GM21737 (cell line): ENCODE data around the gene GRPEL1.
A peak's percentile ranks its signal among the peaks of the same experiment; 100 is the strongest.

Experiments used
- ATAC-seq: cut with Tn5 transposase; IDR thresholded peaks from one replicate; pipeline ENCODE4 v1.9.1; 2021; ENCODE audit warnings: mild to moderate bottlenecking, moderate library complexity; ENCODE audit not compliant: unreplicated experiment

Gene GRPEL1

DNA sequence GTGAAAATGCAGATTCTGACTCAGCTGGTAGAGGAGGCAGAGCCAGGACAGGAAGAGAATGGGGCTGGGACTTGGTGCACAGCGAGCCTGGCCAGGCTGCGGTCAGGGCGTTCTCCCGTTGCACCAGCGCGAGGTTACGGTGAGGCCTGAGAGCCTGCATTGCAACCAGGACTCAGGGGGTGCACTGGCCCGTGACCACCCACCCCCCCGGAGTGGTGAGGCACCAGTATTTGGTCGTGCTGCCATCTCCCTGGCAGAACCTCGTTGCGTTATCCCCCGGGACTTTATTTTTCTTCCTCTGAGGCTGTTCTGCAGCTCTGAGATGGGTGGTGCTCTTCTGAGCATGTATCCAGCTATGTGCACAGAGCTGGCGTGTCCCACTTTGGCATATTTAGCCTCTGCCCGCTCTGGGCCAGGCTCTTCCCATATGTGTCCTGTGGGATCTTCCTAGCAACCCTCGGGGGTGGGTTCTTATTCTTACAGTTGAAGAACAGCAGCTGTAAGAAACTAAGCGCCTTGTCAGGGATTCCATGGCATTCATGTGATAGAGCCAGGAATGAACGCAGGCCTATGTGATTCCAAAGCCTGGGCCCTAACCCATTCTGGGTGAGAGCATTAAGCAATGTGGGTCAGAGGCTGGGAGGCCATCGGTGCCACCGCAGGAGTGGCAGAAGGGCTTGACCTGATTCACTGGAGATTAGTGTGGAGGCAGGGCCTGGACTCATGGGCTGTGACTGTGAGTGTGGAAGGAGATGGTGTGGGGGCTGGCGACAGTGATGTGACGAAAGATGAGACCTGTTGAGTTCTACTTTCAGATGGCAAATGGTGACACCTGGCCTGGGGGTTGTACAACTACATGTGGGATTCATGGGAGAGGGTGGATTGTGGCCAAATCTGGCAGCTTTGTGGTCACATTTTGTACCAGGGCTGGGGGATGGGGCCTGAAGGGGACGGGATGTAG, 21.6 kb downstream of the GRPEL1 start:
- peak; percentile 25 for ATAC-seq

DNA sequence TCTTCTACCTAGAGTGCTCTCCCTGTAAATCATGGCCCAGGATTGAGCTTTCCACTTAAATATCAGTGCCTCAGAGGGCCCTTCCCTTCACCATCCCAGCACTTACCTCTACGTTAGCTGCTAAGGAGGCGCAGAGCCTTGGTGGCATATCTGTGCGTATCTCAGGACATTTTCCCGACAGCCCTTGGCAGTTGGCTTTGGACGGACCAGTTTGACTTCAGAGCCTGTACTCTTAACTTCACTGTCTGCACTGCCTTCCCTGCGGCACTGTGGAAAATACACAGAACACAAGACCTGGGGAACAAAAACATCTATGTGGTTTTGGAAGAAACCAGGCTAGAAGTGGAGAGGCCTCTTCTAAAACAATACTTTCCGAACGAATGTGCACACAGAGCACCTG, 22.3 kb downstream of the GRPEL1 start:
- no peak for ATAC-seq

DNA sequence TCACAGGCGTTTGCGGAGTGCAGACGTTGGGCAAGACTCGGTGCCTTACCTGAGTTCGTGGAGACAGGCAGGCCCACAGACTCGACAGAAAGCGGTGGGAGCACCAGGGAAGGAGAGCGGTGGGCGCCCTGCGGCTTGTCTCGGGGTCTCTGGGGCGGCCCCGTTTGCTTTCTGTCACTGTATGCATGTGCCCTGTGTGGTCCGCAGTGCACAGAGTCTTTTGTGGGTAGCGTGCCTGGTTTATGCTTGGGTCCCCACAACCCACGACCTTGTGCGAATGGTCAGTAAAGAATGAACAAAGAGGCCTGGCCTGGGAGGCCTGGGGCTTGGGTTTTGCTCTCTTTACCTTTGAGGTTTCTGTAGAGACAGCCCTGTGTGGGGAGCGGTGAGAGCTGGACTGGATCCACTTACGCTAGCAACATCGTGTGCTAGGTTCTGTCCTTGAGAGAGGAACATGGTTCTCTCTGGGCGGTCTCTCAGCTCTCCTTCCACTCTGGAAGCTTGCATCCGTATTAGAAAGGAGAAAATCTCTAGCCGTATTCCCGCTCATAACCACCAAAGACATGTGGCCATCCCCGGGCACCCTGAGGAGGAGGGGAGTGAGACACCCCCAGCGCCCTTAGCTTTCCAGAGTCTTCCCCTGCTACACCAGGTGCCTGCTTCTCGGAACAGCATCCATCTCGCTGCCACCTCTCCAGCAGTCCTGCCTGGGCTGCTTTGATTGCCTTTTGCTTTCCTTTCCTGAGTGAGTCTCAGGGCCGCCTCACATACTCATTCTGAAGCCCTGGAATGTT, 23.5 kb downstream of the GRPEL1 start:
- ATAC-seq: no peak

DNA sequence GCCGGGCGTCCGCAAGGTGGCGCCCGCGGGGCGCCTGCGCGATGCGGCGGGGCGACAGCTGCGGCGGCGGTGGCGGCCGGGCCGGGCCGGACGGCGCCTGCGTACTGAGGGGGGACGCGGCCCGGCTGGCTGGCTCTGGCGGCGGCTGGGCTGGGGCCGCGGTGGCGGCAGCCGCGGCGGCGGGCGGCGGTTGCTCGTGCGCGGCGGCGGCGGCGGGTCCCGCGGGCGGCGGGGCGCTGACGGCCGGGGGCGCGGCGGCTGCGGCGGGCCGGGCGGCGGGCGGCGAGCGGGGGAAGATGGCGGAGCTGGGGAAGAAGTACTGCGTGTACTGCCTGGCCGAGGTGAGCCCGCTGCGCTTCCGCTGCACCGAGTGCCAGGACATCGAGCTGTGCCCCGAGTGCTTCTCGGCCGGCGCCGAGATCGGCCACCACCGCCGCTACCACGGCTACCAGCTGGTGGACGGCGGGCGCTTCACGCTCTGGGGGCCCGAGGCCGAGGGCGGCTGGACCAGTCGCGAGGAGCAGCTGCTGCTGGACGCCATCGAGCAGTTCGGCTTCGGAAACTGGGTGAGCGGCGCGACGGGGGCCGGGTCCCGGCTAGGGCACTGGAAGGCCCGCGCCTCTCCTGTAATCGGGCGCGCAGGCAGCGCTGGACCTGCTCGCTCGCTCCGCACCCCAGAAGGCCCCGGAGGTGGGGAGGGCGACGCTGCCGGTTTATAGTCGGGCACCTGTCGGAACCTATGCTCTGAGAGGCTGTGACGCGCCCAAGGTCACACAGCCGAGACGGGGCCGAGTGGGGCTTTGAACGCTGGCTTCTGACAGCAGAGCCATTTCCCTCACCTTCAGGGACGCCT, 24.4 kb downstream of the GRPEL1 start, which contains the start of gene TADA2B:
Gene TADA2B, plus strand, starts transcription at position 89 of the 853 bp plus-strand sequence. Its CDS starts 208 bp downstream, at position 297.
- peak; percentile 8 for ATAC-seq

DNA sequence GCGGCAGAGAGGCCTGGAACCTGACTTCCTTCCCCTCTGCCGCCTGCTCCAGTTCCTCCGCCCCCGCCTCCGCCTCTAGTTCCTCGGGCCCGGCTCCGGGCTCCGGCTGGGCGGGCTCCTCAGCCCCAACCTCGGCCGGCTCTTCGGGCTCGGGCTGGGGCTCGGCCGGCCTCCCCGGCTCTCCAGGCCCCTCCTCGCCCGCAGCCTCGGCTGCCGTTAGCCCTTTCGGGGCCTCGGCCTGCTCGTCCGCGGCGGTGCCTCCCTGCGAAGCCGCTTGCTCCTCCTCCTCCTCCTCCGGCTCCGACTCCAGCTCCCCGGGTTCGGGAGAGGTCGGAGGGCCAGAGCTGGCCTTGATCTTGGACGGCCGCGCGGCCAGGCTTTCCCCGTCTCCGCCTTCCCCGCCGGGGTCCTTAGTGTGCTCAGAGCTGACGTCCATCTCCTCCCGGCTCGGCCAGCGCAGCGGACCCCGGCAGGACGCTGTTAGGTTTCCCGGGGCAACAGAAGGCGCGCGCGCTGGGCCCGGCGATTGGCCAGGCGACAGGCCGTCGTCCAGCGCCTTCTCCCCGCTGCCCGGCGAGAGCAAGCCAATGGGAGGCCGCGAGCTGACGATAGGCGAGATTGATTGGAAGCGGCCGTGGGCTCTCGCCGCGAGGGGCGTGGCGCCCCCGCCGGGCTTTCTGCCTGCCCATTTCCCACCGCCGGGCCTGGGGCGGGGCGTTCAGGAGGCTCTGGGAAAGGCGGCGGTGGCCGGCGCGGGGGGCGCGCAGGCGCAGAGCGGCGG, 25.2 kb downstream of the GRPEL1 start:
- ATAC-seq: peak; percentile 79

DNA sequence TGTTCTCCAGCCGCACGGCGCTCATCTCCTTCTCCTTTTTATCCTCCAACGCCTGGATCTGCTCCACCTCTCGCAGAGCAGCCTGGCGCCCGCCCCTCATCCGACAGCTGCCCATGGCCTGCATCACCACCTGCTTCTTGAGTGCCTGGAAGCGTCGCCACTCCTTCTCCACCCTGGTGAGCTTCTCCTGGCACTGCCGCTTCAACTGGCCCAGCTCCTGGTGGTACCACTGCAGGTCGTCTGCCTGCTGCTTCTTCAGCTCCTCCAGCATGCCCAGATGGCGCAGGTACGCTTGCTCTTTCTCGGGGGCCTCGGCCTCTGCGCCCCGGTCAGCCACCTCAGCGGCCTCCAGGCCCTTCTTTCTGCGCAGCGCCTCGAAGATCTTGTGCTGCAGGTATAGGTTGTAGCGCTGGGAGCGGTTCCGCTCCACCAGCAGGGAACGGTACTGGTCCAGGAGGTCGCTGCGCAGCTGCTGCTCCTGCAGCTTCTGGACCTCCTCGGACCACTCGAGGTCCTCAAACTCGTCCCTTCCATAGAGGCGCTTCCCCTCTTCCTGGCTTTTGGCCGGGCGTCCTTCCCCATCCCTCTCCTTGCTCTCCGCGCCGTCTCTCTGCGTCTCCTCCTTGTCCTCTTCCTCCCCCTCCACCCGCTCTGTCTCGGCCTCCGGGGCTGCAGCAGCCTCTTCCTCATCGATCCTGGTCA, 25.9 kb downstream of the GRPEL1 start:
- no peak for ATAC-seq

DNA sequence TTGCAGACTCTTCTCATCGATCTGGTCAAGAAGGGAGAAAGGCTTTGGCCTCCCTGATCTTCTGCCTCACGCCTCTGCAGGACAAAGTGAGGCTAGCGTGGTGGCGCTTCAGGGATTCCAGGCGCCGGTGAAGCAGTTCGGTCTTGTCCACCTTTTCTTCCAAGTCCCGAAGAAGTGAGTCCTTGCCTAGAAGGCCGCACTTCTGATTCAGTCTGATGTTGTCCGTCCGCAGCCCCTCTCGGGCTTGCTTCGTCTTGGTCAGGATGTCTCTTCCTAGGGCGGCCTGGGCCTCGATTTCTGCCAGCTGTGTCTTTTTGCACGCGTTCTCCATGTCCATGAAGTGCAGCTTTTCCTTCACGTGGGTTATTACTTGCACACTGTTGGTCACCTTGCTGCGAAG, 26.6 kb downstream of the GRPEL1 start:
- no peak for ATAC-seq

DNA sequence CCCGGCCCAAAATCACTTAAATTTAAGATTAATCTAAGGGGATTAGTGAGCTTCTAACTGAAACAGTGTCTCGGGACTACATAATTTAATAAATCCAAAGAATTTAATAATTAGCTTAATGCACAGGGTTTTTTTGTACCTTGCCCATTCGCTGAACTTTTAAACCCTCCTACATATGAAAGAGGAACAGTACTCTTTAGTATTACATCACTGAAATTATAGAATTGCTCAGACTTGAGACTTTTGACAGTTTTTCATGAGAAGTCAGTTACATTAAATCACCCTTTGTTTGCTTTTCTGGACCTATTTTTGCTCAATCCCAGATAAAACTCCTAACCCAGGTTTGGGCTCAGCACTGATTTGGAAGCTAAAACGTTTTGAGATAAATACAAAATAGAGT, 27.1 kb downstream of the GRPEL1 start:
- ATAC-seq: no peak

DNA sequence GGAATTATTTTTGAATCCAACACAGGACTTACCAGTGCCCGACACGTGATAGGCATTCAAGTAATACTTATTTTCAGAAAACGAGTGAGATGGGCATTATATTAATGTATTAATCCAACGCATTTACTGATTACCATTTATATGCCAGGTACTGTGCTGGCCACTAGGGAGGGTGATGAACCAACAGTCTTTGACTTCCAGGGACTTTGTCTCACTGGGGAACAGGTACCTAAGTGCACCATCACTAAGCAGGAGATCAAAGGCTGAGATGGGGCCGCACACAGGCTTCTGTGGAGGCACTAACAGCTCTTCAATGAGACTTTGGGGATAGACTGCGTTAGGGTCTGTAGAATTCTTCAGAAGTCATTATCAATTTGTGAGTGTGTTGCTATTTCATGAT, 30.4 kb downstream of the GRPEL1 start:
- ATAC-seq: no peak

DNA sequence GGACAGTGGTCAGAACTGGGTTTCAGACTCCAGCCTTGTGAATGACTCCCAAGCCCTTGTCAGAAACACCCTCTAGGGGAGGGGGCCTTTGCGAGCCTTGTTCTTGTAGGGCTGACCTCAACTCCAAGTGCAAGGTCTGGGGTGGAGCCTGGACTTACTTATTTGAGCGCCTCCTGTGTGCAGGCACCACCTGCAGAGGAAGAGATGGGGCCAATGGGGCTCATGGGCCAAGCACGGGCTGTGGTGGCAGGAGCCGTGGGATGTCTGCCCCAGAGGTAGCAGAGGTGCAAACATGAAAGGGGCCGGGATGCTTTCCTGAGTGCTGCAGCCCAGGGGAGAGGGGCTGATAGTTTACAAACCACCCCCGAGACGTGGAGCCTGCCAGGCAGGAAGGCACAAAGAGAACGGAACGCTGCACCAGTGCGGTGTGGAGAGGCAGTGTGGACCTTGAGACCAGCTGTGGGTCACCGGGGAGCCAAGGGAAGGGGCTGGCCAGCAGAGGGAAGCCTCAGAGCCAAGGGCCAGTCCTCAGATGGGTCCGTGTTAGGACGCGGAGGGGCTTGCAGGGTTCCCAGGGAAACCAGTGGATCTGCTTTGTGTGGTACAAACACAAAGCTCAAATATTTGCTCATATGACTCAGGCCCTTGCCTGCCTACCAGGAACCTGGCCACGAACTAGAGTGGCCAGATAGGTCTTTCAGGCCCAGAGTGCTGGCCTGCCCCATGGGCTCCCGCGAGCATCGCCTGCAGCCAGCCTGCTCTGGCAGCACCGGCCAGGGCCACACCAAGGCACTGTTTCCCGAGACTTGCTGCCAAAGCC, 33.4 kb downstream of the GRPEL1 start:
- ATAC-seq: no peak

DNA sequence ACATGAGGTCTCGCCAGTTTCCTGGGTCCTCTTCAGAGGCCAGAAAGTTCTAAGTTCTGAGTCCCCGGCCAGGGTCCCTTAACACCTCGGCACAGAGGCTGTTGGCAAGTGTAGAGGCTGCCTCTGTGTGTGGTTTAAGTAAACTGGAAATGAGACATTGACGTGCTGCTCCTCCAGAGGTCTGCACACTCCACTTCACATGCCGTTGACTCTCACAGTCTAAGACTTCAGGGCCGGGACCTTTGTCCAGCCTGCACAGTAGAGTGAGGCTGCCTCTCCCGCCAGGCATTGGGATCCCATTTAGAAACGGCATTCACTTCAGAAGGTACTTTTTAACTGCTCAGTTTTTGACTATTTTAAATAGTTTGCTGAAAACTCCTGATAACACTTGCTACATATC, 35.3 kb downstream of the GRPEL1 start:
- ATAC-seq: no peak

DNA sequence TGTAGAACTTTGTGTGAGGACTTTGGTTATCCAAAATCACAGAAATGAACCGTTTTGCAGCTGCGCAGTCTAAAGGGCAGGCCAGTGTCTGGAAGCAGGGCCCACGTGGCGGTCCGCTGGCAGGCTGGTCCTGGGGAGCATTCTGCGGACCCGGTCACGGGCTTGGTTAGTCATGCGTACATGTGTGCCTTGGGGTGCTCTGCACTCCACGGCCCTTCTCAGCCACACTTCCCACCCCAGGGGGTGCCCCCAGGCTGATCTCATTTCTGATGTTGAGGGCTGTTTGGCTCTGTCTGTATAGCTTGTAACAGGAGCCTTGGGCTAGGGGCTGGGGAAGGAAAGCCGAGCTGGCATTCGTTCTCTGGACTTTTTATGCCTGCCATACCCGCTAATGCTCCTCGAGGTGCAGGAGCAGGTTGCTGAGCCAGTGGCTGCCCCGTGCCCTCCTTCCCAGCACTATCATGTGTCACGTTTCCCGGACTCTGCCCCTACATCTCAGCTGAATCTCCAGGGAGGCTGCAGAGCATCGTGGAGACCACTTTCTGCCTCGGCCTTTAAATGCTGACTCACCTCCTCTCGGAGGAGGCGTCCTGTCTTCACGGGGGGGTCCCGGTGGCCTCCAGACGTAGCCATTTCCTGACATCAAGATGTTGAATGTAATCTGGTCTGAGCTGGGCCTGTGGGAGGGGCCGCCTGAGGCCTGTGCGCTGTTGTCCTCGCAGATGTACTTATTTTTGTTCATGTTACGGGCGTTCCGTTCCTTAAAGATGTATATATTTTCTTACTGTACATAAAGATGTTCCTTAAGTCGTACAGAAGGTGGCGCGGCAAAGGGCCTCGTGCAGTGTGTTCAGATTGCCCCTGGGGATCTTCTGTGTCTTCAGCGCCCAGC, 36.1 kb downstream of the GRPEL1 start:
- no peak for ATAC-seq

DNA sequence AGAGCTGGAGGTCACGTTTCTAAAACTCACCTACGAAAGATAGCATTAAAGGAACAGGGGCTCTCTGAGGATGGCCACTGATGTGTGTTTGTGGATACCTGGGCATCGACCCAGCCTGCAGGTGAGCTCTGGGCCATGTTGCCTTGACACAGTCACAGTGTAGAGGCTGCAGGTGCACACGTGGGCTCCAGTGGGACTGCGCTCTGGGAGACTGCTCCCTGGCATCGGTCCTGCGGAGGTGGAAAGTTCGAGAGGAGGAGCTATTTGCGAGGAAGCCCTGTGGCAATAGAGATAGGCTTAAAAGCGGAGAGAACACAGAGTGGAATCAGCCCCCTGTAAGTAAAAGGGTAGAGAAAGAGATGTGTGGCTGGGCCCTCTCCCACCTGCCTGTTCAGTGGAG, 37.0 kb downstream of the GRPEL1 start:
- ATAC-seq: no peak

DNA sequence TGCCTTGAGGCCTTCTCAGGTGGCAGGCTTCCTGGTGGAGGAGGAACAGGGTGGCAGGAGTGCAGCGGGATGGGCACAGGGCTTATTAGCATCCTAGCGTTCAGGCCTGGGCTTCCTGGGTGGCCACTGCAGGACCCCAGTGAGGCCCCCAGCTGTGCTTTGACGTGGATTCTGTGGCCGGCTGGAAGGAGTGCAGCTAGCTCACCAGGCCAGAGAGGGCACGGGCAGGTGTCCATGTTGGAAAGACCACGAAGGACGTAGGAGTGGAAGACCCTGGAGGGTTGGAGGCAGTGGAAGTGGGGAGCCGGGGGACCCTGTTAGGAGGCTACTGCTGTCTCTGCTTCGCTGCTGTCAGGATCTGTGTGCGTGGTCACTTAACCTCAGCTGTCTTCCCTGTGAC, 37.9 kb downstream of the GRPEL1 start:
- ATAC-seq: no peak

DNA sequence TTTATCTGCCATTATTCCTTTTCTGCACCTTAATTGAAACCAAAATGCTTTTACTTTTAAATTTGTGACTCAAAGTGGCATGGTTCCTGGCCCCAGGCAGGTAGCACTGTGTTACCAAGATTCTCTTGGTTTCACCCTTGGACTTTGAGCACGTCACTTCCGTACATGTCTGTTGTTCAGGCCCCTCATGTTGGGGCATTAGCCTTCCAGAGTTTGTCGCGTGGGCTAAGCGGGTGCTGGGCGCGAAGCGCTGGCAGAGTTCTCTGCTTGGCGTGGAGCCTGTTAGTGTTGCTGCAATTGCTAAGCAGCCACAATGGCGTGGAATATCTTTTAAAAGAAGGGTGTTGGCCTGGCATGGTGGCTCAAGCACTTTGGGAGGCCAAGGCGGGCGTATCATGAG, 38.7 kb downstream of the GRPEL1 start:
- ATAC-seq: no peak

DNA sequence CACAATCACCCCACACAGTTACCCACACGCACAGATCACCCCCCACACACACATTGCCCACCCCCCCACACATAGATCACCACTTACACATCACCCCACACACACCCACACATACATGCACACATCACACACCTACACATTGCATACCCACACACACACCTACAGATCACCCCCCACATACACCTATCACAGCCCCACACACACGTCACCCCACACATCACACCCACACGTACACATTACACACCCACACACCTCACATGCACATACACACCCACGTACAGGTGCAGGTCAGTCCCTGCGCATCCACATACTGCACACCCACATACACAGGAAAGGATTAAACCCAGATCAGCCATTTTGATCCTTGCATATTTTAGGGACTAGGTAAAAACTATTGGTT, 40.0 kb downstream of the GRPEL1 start:
- ATAC-seq: no peak

DNA sequence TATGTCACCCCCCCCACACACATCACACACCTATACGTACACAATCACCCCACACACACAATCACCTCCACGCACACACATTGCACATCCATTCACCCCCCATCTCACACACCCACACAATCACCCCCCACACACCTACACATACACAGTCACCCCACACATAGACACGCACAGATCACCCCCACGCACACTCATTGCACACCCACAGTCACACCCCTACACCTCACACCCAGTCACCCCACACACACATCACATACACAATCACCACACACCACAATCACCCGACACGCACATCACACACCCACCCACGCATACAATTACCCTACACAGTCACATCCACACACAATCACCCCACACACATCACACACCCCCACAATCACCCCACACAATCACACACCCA, 40.6 kb downstream of the GRPEL1 start:
- no peak for ATAC-seq

DNA sequence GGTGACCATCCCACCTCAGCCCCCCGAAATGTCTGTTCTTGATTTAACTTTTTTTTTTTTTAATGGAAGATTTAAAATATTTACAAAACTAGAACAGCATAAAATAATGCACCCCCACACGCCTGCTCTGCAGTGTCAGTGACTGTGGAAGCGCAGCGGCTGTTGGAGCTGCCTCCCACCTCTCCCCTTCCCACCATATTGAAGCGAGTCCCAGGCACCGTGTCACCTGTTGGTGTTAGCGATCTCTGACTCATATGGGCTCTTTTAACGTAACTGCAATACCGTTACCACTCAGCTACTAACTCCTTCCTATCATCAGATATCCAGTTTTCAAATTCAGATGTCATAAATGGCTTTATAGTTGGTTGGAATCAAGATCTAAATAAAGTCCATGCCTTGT, 41.8 kb downstream of the GRPEL1 start:
- no peak for ATAC-seq
